Heart right ventricle (tissue), 16 donors: Measurements from ENCODE around the gene METAP1D. TPM values are rescaled to one million over a fixed set of nuclear protein-coding genes. Genes with fewer than 3 reads are reported as not detected.
A peak's percentile ranks its signal among the peaks of the same experiment; 100 is the strongest.

Source experiments
- ATAC-seq, 8 donors: fragments of 200-7000 bp; cut with Tn5 transposase; one replicate each; pipeline ENCODE4 v1.9.1; 2020; ENCODE audit warnings: mild to moderate bottlenecking in 8 of 8, moderate library complexity in 8 of 8, moderate number of reproducible peaks in 1 of 8
- DNase-seq, 2 donors: peaks; one replicate each; pipeline ENCODE4 v3.0.0-alpha.2; 2020
- H3K27ac ChIP-seq, 10 donors: fragments of 200-600 bp; sonication (generic) in 2 of 10; one replicate each; pipeline versions ENCODE4 v1.5.0 to v1.8.0; 2020 to 2022; ENCODE audit warnings: mild to moderate bottlenecking in 3 of 10
- H3K27me3 ChIP-seq, 7 donors: fragments of 200-600 bp; one replicate each; pipeline ENCODE4 v1.8.0; 2021 to 2022; ENCODE audit warnings: mild to moderate bottlenecking in 2 of 7
- H3K36me3 ChIP-seq, 9 donors: fragments of 200-600 bp; sonication (generic) in 1 of 9; one replicate each; pipeline versions ENCODE4 v1.5.0 to v1.8.0; 2020 to 2022; ENCODE audit warnings: mild to moderate bottlenecking in 2 of 9
- H3K4me1 ChIP-seq, 9 donors: fragments of 200-600 bp; sonication (generic) in 1 of 9; one replicate each; pipeline versions ENCODE4 v1.5.0 to v1.8.0; 2020 to 2022; ENCODE audit warnings: mild to moderate bottlenecking in 4 of 9
- H3K4me3 ChIP-seq, 10 donors: fragments of 200-600 bp; sonication (generic) in 2 of 10; one replicate each; pipeline versions ENCODE4 v1.5.0 to v1.8.0; 2020 to 2022; ENCODE audit warnings: mild to moderate bottlenecking in 7 of 10, moderate library complexity in 2 of 10
- H3K9me3 ChIP-seq, 11 donors: fragments of 200-600 bp in 10 of 11; sonication (generic) in 2 of 11; one replicate each; pipeline versions ENCODE4 v1.5.0 to v1.8.0; 2013 to 2022; ENCODE audit warnings: mild to moderate bottlenecking in 2 of 11, control low read depth in 1 of 11, moderate library complexity in 1 of 11
- CTCF ChIP-seq, 9 donors: fragments of 200-600 bp; sonication (generic) in 2 of 9; IDR thresholded peaks; one replicate each; pipeline versions ENCODE4 v1.5.0 to v1.8.0; 2021 to 2022; ENCODE audit warnings: antibody characterized with exemption in 9 of 9, mild to moderate bottlenecking in 5 of 9, moderate library complexity in 1 of 9
- WGBS, 2 donors: extraction: QIAGEN DNeasy Blood & Tissue Kit; methylation state at CpG; one replicate each; pipeline ENCODE4 v1.1.7; 2013; ENCODE audit warnings: inconsistent platforms in 1 of 2; 5-methylcytosine and 5-hydroxymethylcytosine counted together
- intact Hi-C, 10 donors: fragments of 100-400 bp; cut with DNase I; formaldehyde crosslinking; loops; one replicate each; pipeline versions ENCODE4 v1.11.1 to v1.14.2; 2022
- polyA plus RNA-seq, 2 donors: library from polyadenylated mRNA; stranded (reverse); fragments of 200-250 nt; gene quantifications; one replicate each; pipeline ENCODE4 v1.2.3, GENCODE V29; 2013
- total RNA-seq, 10 donors: library from RNA; stranded (reverse); fragmentation: NEBNext Ultra II Directional in 3 of 10; extraction: Animal tissue kit (Norgen Biotek cat#: 25700) in 3 of 10; gene quantifications; one replicate each; pipeline versions ENCODE4 v1.2.1 to v1.2.4, GENCODE V29; 2021 to 2023
- donor health status: Arrhythmogenic right ventricular cardiomyopathy.
- donor health status: ischemic (EF 13 %, LVEDD 7.1; RV severe dilation, severe dysfunction).
- donor health status: healthy with polysubstance abuse.
- donor health status: DM: no; HTN: yes; CAD: no.
- donor health status: DM: no; HTN: no; CAD: no.
- donor health status: ischemic (EF 25% LVEDD 6.9; RV normal size, moderate dysfunction).
- donor health status: ischemic (EF 25% LVEDD 5.7; RV mildly dilated, moderate dysfunction).
- donor health status: healthy.
- donor health status: DM: yes; HTN: yes; CAD: no.
- donor health status: Ischemic cardiomyopathy.
- donor health status: ischemic (EF 35%, LVEDD 5.7; RV mildly dilated, moderate dysfunction).
- donor health status: nonischemic (EF 11% LVEDD 7.7; RV severe dilation, severe dysfunction).
- donor health status: DM: yes; HTN: yes; CAD: no.
- donor health status: PGD.
- donor health status: ischemic (EF 29% LVEDD 5.4; RV normal size, mild dysfunction).
- donor health status: nonischemic (EF 23%, LVEDD 6.1; RV moderate dilation, normal function).

METAP1D gene
- total and polyA plus RNA-seq, 12 donors: 3.4 to 8.3 (median 6.1) TPM

GRCh38 chr2:172103471-172104272, 103.9 kb downstream of the METAP1D start:
- intact Hi-C loops: loop anchor here in 9 of 10 donors (1.0 to 10.0 kb wide), 9 partner anchors 179 to 529 kb away; partner anchors contain the start of gene HAT1 (in 1 of the 9)
- no peaks in the 10 kb centered on the region for H3K9me3 ChIP-seq
- H3K4me1 ChIP-seq: peaks cover 18 to 83% (median 59%) of the 10 kb centered on the region in 9 donors
- H3K36me3 ChIP-seq: no peaks in the 10 kb centered on the region
- DNase-seq: peak; percentile 80 to 84
- H3K27ac ChIP-seq: no peak overlapping the region
- peaks cover 85 to 100% (median 100%) of the 10 kb centered on the region in 7 donors for H3K27me3 ChIP-seq
- peak; percentile 60 to 84 (median 78) for ATAC-seq
- peak; percentile 73 to 91 (median 84) for TF ChIP-seq CTCF (IDR thresholded peaks at IDR 0.05)
- WGBS, 2 donors: 3 to 4% methylated on average over 25 of the region's 25 CpGs
- H3K4me3 ChIP-seq: peak overlapping the region in 3 of 10 donors; percentile 50 to 66 (median 54)

GRCh38 chr2:172105471-172106107, 105.8 kb downstream of the METAP1D start:
- peaks cover 9 to 64% (median 43%) of the 10 kb centered on the region in 9 donors for H3K4me1 ChIP-seq
- no peak for TF ChIP-seq CTCF (IDR thresholded peaks at IDR 0.05)
- ATAC-seq (no peak), DNase-seq (no peak)
- no peaks in the 10 kb centered on the region for H3K9me3 ChIP-seq
- peaks cover 73 to 99% (median 98%) of the 10 kb centered on the region in 7 donors for H3K27me3 ChIP-seq
- WGBS, 2 donors: 7 to 10% methylated on average over 23 of the region's 23 CpGs
- intact Hi-C loops: loop anchor here in 9 of 10 donors (5.0 to 10.0 kb wide), 8 partner anchors 181 to 531 kb away; partner anchors contain the start of gene HAT1 (in 1 of the 9)
- no peaks in the 10 kb centered on the region for H3K36me3 ChIP-seq
- peak overlapping the region in 1 of 10 donors; percentile 39 for H3K4me3 ChIP-seq
- no peak overlapping the region for H3K27ac ChIP-seq

- no peak for DNase-seq
Observed at GRCh38 chr2:172106108-172106961, 106.6 kb downstream of the METAP1D start.

More at GRCh38 chr2:172106108-172106961, 106.6 kb downstream of the METAP1D start:
- H3K4me3 ChIP-seq: peak overlapping the region in 3 of 10 donors; percentile 18 to 39 (median 23)
- TF ChIP-seq CTCF (IDR thresholded peaks at IDR 0.05): peak in 5 of 9 donors; percentile 14 to 49 (median 37)
- peaks cover 66 to 95% (median 92%) of the 10 kb centered on the region in 7 donors for H3K27me3 ChIP-seq
- H3K36me3 ChIP-seq: no peaks in the 10 kb centered on the region
- H3K4me1 ChIP-seq: peaks cover 8 to 57% (median 36%) of the 10 kb centered on the region in 9 donors
- no peak overlapping the region for H3K27ac ChIP-seq
- peak in 3 of 8 donors; percentile 12 to 30 (median 22) for ATAC-seq
- WGBS, 2 donors: 3 to 4% methylated on average over 44 of the region's 44 CpGs
- H3K9me3 ChIP-seq: no peaks in the 10 kb centered on the region
- intact Hi-C loops: loop anchor here in 9 of 10 donors (5.0 to 10.0 kb wide), 8 partner anchors 182 to 532 kb away; partner anchors contain the start of gene HAT1 (in 1 of the 9)
